ENCODE measurements around the gene EXOSC9. TPM values are rescaled to one million over a fixed set of nuclear protein-coding genes. Genes with fewer than 3 reads are reported as not detected.

EXOSC9 gene
- total RNA-seq, 4 donors from 2014 or later: 13.2 to 35.2 (median 22.5) TPM

- in situ Hi-C loops (cut with MboI; ENCODE audit: low pct_ligation_motif_present in 1 of 4, low pct_unique_long_range_greater_than_20kb in 1 of 4, low sequenced_read_pairs in 3 of 4) (no loop called here), intact Hi-C loops (cut with DNase I; ENCODE audit: low total_unique reads) (no loop called here)
- Histone ChIP-seq H3K9me3 (no peaks in the 10 kb centered on the region), H3K27ac (no peak overlapping the region), H3K4me3 (peak overlapping the region in 3 of 4 donors; percentile 15 to 43 (median 16)), H3K36me3 (no peaks in the 10 kb centered on the region), H3K27me3 (peaks cover 50% of the 10 kb centered on the region), H3K4me1 (peaks cover 0 to 7% (median 1%) of the 10 kb centered on the region in 4 donors)
- 29 to 33% methylated on average over 8 to 14 of the region's 14 CpGs for WGBS, 2 donors (ENCODE audit: low coverage in 1 of 2)
- TF ChIP-seq POLR2A (IDR thresholded peaks at IDR 0.05): no peak
- TF ChIP-seq CTCF (IDR thresholded peaks at IDR 0.05): no peak
- no peak for TF ChIP-seq EP300 (IDR thresholded peaks at IDR 0.05; ENCODE audit: low read depth)
- TF ChIP-seq POLR2AphosphoS5 (IDR thresholded peaks at IDR 0.05): no peak
- no peak for DNase-seq
Observed at GRCh38 chr4:121764303-121764701, 36.8 kb upstream of the EXOSC9 start.

- H3K4me1 ChIP-seq: peaks cover 0 to 7% (median 1%) of the 10 kb centered on the region in 4 donors
- 13% methylated on average over 66 of the region's 75 CpGs; no CpG with 5 or more reads in 1 of the 2 donors for WGBS, 2 donors (ENCODE audit: low coverage in 1 of 2)
- H3K27ac ChIP-seq: no peak within 1 kb of the TSS
- peak within 1 kb of the TSS in 3 of 4 donors; percentile 15 to 43 (median 16) for H3K4me3 ChIP-seq
- no peaks in the 10 kb centered on the region for H3K36me3 ChIP-seq
- intact Hi-C loops (cut with DNase I; ENCODE audit: low total_unique reads) (no loop called here), in situ Hi-C loops (cut with MboI; ENCODE audit: low pct_ligation_motif_present in 1 of 4, low pct_unique_long_range_greater_than_20kb in 1 of 4, low sequenced_read_pairs in 3 of 4) (no loop called here)
- H3K9me3 ChIP-seq: no peaks in the 10 kb centered on the region
- DNase-seq: no peak
- peaks cover 50% of the 10 kb centered on the region for H3K27me3 ChIP-seq
- no peak for TF ChIP-seq CTCF (IDR thresholded peaks at IDR 0.05)
- no peak for TF ChIP-seq POLR2A (IDR thresholded peaks at IDR 0.05)
- no peak for TF ChIP-seq POLR2AphosphoS5 (IDR thresholded peaks at IDR 0.05)
- no peak for TF ChIP-seq EP300 (IDR thresholded peaks at IDR 0.05; ENCODE audit: low read depth)
Observed at GRCh38 chr4:121764702-121765367, 36.3 kb upstream of the EXOSC9 start, which contains the start of gene SMIM43. TSS of gene SMIM43 (minus strand) at chr4:121765164. CDS start at chr4:121765105, 59 bp downstream.

- in situ Hi-C loops (cut with MboI; ENCODE audit: low pct_ligation_motif_present in 1 of 4, low pct_unique_long_range_greater_than_20kb in 1 of 4, low sequenced_read_pairs in 3 of 4): no loop called here
Observed at GRCh38 chr4:121765368-121765705, 35.8 kb upstream of the EXOSC9 start.

More at GRCh38 chr4:121765368-121765705, 35.8 kb upstream of the EXOSC9 start:
- Histone ChIP-seq H3K9me3 (no peaks in the 10 kb centered on the region), H3K4me1 (peaks cover 0 to 7% (median 1%) of the 10 kb centered on the region in 4 donors), H3K4me3 (peak overlapping the region in 3 of 4 donors; percentile 15 to 43 (median 16)), H3K27ac (no peak overlapping the region), H3K36me3 (no peaks in the 10 kb centered on the region), H3K27me3 (peaks cover 48% of the 10 kb centered on the region)
- intact Hi-C loops (cut with DNase I; ENCODE audit: low total_unique reads): no loop called here
- DNase-seq: no peak
- 42 to 43% methylated on average over 3 to 11 of the region's 16 CpGs for WGBS, 2 donors (ENCODE audit: low coverage in 1 of 2)
- TF ChIP-seq EP300 (IDR thresholded peaks at IDR 0.05; ENCODE audit: low read depth): no peak
- no peak for TF ChIP-seq POLR2AphosphoS5 (IDR thresholded peaks at IDR 0.05)
- TF ChIP-seq CTCF (IDR thresholded peaks at IDR 0.05): no peak
- no peak for TF ChIP-seq POLR2A (IDR thresholded peaks at IDR 0.05)

Data from transverse colon (tissue), 4 donors.